ENCODE data around the gene KAZN. TPM values are rescaled to one million over a fixed set of nuclear protein-coding genes. Genes with fewer than 3 reads are reported as not detected.

Gene KAZN
- total RNA-seq, 1 donor from 2014 or later, result 7.9 TPM

- H3K27me3 Mint-ChIP-seq (ENCODE audit: unreplicated experiment), result peaks cover 6% of the 10 kb centered on the region
- TF ChIP-seq CTCF (IDR thresholded peaks at IDR 0.05; ENCODE audit: partially characterized antibody, unreplicated experiment), result no peak
- H3K27ac Mint-ChIP-seq (ENCODE audit: unreplicated experiment), result no peak overlapping the region
- H3K4me3 Mint-ChIP-seq (ENCODE audit: unreplicated experiment), result no peak overlapping the region
- no peaks in the 10 kb centered on the region for H3K9me3 Mint-ChIP-seq (ENCODE audit: unreplicated experiment)
- DNase-seq, result no peak
- peaks cover 2% of the 10 kb centered on the region for H3K4me1 Mint-ChIP-seq (ENCODE audit: low read depth, unreplicated experiment)
- H3K36me3 Mint-ChIP-seq (ENCODE audit: unreplicated experiment), result peaks cover 5% of the 10 kb centered on the region
These were observed 60.2 kb downstream of the KAZN start for GRCh38 chr1:14658642-14659041.

- Mint-ChIP-seq H3K27ac (ENCODE audit: unreplicated experiment) (no peak overlapping the region), H3K27me3 (ENCODE audit: unreplicated experiment) (peaks cover 6% of the 10 kb centered on the region), H3K4me3 (ENCODE audit: unreplicated experiment) (no peak overlapping the region), H3K4me1 (ENCODE audit: low read depth, unreplicated experiment) (peaks cover 3% of the 10 kb centered on the region), H3K36me3 (ENCODE audit: unreplicated experiment) (peaks cover 5% of the 10 kb centered on the region), H3K9me3 (ENCODE audit: unreplicated experiment) (no peaks in the 10 kb centered on the region)
- TF ChIP-seq CTCF (IDR thresholded peaks at IDR 0.05; ENCODE audit: partially characterized antibody, unreplicated experiment), result no peak
- DNase-seq, result no peak
These were observed 61.4 kb downstream of the KAZN start for GRCh38 chr1:14659913-14660312.

- no peak for DNase-seq
- H3K4me1 Mint-ChIP-seq (ENCODE audit: low read depth, unreplicated experiment), result peaks cover 4% of the 10 kb centered on the region
- H3K9me3 Mint-ChIP-seq (ENCODE audit: unreplicated experiment), result no peaks in the 10 kb centered on the region
- H3K36me3 Mint-ChIP-seq (ENCODE audit: unreplicated experiment), result peaks cover 5% of the 10 kb centered on the region
- no peak for TF ChIP-seq CTCF (IDR thresholded peaks at IDR 0.05; ENCODE audit: partially characterized antibody, unreplicated experiment)
- peaks cover 6% of the 10 kb centered on the region for H3K27me3 Mint-ChIP-seq (ENCODE audit: unreplicated experiment)
- H3K27ac Mint-ChIP-seq (ENCODE audit: unreplicated experiment), result no peak overlapping the region
- H3K4me3 Mint-ChIP-seq (ENCODE audit: unreplicated experiment), result no peak overlapping the region
These were observed 62.3 kb downstream of the KAZN start for GRCh38 chr1:14660801-14661200.

DNA sequence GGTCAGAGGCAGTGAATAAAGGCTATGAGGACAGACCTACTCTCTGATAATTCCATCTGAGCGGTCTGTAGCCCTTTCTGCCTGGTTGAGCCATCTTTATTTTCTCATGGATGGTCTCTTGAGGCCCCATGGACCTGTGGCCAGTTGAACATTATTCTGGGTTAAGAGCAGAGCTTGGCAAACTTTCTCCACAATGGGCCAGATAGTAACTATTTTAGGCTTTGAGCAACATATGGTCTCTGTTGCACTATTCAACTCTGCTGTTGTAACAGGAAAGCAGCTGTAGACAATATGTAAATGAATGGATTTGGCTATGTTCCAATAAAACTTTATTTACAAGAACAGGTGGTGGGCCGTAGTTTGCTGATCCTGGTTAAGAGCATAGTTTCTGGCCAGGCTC, 62.7 kb downstream of the KAZN start:
- no peak for DNase-seq
- Mint-ChIP-seq H3K36me3 (ENCODE audit: unreplicated experiment) (peaks cover 9% of the 10 kb centered on the region), H3K9me3 (ENCODE audit: unreplicated experiment) (no peaks in the 10 kb centered on the region), H3K27me3 (ENCODE audit: unreplicated experiment) (peaks cover 5% of the 10 kb centered on the region), H3K4me3 (ENCODE audit: unreplicated experiment) (no peak overlapping the region), H3K27ac (ENCODE audit: unreplicated experiment) (no peak overlapping the region), H3K4me1 (ENCODE audit: low read depth, unreplicated experiment) (peaks cover 4% of the 10 kb centered on the region)
- no peak for TF ChIP-seq CTCF (IDR thresholded peaks at IDR 0.05; ENCODE audit: partially characterized antibody, unreplicated experiment)

GRCh38 chr1:14662116-14662515, 63.6 kb downstream of the KAZN start:
- Mint-ChIP-seq H3K4me3 (ENCODE audit: unreplicated experiment) (no peak overlapping the region), H3K4me1 (ENCODE audit: low read depth, unreplicated experiment) (peaks cover 6% of the 10 kb centered on the region), H3K36me3 (ENCODE audit: unreplicated experiment) (peaks cover 9% of the 10 kb centered on the region), H3K9me3 (ENCODE audit: unreplicated experiment) (peaks cover 3% of the 10 kb centered on the region), H3K27ac (ENCODE audit: unreplicated experiment) (no peak overlapping the region), H3K27me3 (ENCODE audit: unreplicated experiment) (peaks cover 4% of the 10 kb centered on the region)
- no peak for TF ChIP-seq CTCF (IDR thresholded peaks at IDR 0.05; ENCODE audit: partially characterized antibody, unreplicated experiment)
- no peak for DNase-seq
